CD4-positive, alpha-beta T cell treated with Interferon alpha-2 for 1 hour (primary cell): Measurements from ENCODE around the gene SLC39A11.
"Not testable (repeated sequence)": the region's sequence is repeated elsewhere in the genome, so short reads cannot be mapped to it uniquely, and the experiment has no call there.

Experiments
- DNase-seq, 2 donors: peaks; one replicate each; pipeline ENCODE4 v3.0.0-alpha.2; 2020 to 2022

The SLC39A11 gene

DNA sequence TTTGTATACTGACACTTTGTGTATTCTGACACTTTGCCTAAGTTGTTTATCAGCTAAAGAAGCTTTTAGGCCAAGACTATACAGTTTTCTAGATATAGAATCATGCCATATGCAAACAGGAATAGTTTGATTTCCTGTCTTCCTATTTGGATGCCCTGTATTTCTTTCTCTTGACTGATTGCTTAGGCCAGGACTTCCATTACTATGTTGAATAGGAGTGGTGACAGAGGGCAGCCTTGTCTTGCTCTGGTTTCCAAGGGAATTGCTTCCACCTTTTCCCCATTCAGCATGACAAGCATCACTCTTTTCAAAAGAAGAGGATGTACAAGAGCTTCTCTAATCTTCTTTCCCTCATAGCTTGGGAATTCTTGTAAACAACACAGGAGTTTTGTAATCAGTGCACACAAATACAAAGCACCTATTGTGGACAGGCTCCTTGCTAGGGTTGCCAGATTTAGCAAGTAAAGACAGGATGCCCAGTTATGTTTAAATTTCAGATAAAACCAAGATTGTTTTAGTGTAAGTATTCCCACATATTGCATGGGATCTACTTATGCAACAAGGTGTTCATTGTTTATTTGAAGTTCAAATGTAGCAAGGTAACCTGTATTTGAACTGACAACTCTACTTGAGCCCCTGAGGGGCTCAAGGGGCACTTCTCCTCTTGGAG, 233.5 kb downstream of the SLC39A11 start:
- DNase-seq, result no peak

- no peak for DNase-seq
Observed at GRCh38 chr17:72853440-72854415, 238.8 kb downstream of the SLC39A11 start.

DNA sequence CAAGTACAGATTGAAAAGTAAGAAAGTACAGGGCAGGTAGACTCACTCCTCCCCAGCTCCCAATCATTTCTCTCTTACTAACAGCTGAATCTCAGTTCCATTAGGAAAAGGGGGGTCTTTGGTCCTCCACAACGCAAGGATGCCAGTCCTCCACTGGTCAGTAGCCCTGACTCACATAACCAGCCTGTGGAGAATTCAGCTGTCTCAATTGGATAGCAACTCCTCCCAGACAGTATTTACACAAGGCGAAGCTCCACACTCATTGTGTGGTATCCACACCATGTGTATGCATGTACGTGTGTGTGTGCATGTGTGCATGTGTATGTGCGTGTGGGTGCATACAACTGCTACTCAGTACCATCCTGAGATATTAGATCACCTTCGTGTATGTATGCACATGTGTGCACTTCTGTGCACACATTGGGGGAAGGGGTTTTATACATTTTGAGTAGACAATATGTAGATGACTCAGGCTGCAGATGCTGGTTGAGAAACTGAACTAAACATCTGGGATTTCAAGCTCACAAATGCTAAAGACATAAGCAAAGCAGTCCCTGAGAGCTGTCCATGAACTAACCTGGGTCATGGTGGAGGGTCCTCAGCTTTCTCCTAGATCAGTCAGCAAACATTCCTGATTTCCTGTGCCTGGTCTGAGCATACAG, 240.1 kb downstream of the SLC39A11 start:
- DNase-seq, result no peak

GRCh38 chr17:72850410-72851118, 241.9 kb downstream of the SLC39A11 start:
- DNase-seq, result no peak

DNA sequence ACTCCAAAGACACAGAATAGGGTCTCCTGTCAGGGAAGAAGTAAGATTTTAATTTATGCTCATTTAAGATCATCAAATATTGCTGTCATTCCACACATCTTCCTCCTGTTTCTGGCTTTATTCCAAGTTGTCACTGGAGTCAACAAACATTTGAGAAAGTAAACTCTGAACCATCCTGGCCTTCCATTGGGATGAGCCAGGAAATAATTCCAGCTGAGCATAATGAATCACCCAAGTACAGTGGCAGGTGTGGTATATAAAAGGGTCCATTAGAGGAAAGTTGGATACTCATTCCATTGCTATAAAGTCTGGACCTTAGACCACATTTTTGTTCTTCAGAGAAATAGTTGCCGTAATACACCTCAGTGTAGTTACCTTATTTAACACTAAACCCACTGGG, 246.1 kb downstream of the SLC39A11 start:
- no peak for DNase-seq

- DNase-seq, result no peak
Observed at GRCh38 chr17:72843591-72843990, 248.9 kb downstream of the SLC39A11 start.

DNA sequence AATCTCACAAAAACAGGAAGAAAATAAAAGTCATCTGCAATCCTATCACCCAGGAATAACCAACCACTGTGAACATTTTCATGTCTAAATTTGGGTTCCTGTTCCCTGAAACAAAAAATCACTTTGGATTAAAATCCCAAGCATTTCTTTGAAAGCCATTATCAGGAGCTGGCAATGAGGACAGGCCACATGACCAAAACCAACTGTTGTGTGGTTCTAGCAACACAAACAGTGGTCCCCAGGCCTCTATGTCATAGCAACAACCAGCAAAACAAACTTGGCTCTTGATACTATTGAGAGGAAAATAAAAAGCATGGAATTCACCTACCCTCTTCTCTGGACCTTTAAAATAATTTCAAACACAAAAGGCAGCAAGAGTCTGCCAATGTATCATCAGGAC, 252.5 kb downstream of the SLC39A11 start:
- no peak for DNase-seq

DNA sequence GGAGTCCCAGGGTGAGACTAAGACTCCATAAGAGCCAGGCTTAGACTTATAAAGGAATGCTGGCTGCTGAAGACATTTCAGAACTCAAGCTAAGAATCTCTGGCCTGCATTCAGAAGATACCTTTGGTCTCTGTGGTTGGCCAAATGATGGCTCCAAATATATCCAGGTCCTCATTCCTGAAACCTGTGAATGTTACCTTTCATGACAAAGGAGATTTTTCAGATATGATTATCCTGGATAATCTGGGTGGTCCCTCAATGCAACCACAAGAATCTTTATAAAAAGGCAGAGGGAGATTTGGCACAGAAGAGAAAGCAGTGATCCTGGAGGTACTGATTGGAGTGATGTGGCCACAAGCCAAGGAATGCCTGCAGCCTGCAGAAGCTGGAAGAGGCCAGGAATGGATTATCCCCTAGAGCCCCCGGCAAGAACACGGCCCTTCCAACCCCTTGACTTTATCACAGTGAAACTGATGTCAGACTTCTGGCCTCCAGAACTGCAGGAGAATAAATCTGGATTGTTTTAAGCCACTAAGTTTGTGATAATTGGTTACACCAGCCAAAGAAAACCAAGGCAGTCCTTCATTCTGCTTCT, 253.3 kb downstream of the SLC39A11 start:
- no peak for DNase-seq

- DNase-seq, result no peak
Observed at GRCh38 chr17:72838581-72838980, 253.9 kb downstream of the SLC39A11 start.

DNA sequence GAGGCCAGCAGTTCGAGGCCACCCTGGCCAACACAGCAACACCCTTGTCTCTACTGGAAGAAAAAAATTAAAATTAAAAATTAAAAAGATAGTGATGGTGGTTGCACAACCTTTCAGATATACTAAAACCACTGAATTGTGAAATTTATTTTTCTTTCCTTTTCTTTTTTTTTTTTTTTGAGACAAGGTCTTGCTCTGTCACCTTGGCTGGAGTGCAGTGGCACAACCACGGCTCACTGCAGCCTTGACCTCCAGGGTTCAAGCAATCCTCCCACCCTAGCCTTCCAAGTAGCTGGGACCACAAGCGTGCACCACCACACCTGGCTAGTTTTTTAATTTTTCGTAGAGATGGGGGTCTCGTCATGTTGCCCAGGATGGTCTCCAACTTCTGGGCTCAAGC, 254.4 kb downstream of the SLC39A11 start:
- DNase-seq, result no peak

DNA sequence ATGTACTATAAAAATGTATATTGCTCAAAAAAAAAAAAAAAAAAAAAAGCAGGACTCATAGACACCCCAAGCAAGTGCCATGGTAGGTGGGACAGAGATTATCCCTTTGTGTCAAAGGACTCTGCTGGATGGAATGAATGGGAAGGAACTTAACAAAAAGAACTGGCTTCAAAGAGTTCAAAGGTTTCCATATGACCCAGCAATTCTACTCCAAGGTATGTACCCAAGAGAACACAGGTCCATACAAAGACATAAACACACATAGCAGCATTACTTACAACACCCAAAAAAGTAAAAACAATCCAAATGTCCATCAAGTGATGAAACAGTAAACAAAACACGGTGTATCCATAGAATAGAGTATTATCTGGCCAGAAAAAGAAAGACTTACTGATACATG, 255.2 kb downstream of the SLC39A11 start:
- DNase-seq, result no peak

GRCh38 chr17:72833128-72833765, 259.2 kb downstream of the SLC39A11 start:
- no peak for DNase-seq

- DNase-seq, result no peak
Observed at GRCh38 chr17:72832306-72832705, 260.2 kb downstream of the SLC39A11 start.

- DNase-seq, result no peak
Observed at GRCh38 chr17:72829883-72830282, 262.6 kb downstream of the SLC39A11 start.

DNA sequence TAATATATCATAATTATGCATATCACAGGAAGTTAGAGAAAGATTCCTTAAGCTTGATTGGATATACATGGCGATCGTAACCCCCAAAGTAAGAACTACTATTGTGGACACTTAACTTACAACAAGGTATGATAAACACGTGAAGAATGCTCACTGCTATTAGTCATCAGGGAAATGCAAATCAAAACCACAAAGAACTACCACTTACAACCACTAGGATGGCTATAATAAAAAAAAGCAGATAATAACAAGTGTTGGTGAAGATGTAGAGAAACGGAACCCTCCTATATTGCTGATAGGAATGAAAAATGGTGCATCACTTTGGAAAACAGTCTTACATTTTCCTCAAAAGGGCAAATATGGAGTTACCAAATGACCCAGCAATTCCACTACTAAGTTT, 265.9 kb downstream of the SLC39A11 start:
- no peak for DNase-seq

DNA sequence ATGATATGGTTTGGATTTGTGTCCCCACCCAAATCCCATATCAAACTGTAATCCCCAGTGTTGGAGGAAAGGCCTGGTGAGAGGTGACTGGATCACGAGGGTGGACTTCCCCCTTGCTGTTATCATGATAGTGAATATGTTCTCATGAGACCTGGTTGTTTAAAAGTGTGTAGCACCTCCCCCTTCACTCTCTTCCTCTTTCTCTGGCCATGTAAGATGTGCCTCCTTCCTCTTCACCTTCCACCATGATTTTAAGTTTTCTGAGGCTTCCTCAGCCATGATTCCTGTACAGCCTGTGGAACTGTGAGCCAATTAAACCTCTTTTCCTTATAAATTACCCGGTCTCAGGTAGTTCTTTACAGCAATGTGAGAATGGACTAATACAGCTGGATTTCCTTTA, 266.4 kb downstream of the SLC39A11 start:
- DNase-seq, result not testable (repeated sequence)

DNA sequence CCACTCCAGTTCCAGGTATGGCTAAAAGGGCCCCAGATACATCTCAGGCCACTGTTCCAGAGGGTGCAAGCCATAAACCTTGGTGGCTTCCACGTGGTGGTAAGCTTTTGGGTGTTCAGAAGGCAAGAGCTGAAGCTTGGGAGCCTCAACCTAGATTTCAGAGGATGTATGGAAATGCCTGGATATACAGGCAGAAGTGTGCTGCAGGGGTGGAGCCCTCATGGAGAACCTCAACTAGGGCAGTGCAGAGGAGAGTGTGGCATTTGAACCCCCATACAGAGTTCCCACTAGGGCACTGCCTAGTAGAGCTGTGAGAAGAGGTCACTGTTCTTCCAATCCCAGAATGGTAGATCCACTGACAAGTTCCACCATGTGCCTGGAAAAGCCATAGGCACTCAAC, 267.3 kb downstream of the SLC39A11 start:
- DNase-seq, result no peak

DNA sequence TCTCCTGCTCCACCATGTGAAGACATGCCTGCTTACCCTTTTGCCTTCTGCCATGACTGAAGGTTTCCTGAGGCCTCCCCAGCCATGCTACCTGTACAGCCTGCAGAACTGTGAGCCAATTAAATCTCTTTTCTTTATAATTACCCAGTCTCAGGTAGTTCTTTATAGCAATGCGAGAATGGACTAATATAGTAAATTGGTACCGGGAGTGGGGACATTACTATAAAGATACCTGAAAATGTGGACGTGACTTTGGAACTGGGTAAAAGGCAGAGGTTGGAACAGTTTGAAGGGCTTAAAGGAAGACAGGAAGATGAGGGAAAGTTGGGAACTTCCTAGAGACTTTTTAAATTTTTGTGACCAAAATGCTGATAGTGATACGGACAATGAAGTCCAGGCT, 268.2 kb downstream of the SLC39A11 start:
- DNase-seq, result not testable (repeated sequence)

- DNase-seq, result no peak
Observed at GRCh38 chr17:72822358-72823023, 270.0 kb downstream of the SLC39A11 start.

DNA sequence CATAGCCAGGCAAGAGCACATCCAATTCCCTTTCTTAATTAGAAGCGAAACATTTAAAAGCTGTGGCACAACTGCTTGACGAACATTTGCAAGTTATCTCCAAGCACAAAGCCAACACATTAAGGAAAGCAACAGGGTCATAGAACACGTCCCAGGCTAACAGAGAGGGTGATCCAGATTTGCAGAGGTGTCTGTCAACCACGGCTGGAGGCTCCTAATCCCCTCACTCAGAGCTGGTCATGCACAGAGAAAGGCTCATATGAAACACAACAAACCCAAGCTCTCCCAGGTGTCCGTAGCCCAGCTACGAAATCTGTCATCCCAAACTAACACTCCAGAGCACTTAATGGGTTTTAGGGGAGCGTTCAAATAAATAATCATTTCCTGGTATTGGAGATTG, 276.1 kb downstream of the SLC39A11 start:
- no peak for DNase-seq

GRCh38 chr17:72813481-72813880, 279.0 kb downstream of the SLC39A11 start:
- DNase-seq, result no peak
